Measurements from ENCODE around the gene ARID3A.
"Not testable (repeated sequence)": the region's sequence is repeated elsewhere in the genome, so short reads cannot be mapped to it uniquely, and the experiment has no call there.

ARID3A gene

DNA sequence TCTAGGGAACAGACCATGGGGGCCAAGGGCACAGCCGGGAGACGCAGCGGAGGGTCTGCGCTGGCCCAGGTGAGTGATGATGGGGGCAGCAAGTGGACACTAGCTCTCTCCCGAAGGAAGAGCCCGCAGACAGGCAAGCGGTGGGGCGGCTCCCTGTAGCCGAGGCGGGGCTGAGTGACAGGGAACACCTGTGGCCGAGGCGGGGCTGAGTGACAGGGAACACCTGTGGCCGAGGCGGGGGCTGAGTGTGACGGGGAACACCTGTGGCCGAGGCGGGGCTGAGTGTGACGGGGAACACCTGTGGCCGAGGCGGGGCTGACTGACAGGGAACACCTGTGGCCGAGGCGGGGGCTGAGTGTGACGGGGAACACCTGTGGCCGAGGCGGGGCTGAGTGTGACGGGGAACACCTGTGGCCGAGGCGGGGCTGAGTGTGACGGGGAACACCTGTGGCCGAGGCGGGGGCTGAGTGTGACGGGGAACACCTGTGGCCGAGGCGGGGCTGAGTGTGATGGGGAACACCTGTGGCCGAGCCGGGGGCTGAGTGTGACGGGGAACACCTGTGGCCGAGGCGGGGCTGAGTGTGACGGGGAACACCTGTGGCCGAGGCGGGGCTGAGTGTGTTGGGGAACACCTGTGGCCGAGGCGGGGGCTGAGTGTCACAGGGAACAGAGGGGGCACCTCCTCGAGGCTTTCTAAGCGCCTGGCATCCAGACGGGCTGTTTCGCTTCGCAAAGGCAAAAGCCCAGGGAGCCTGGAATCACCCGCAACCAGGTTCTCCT lies 34.2 kb upstream of the ARID3A start:
- not testable (repeated sequence) for DNase-seq (ENCODE audit: low read depth)

DNA sequence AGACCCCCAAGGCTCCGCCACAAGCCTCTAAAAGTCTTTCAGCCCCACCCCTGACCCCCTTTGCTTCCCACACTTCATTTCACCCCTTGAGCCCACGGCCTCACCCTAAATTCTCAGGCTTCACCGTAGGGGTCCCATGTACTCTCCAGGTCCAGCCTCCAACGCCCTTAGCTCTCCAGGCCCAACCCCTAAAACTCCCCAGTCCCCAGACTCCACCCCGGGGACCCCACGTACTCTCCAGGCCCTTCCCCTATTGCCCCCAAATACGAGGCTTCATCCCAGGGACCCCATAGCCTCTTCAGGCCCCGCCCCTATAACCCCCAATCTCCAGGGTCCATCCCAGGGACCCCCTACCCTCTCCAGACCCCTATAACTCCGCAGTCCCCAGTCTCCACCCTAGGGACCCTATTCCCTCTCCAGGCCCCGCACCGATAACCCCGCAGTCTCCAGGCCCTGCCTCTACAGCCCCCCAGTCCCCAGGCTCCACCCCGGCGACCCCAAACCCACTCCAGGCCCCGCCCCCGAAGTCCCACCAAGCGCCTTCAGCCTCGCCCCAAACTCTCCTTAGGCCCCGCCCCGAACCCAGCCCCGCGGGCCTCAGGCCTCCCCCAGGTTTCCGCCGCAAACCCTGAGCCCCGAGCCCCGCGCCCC lies 33.5 kb upstream of the ARID3A start:
- no peak for DNase-seq (ENCODE audit: low read depth)

DNA sequence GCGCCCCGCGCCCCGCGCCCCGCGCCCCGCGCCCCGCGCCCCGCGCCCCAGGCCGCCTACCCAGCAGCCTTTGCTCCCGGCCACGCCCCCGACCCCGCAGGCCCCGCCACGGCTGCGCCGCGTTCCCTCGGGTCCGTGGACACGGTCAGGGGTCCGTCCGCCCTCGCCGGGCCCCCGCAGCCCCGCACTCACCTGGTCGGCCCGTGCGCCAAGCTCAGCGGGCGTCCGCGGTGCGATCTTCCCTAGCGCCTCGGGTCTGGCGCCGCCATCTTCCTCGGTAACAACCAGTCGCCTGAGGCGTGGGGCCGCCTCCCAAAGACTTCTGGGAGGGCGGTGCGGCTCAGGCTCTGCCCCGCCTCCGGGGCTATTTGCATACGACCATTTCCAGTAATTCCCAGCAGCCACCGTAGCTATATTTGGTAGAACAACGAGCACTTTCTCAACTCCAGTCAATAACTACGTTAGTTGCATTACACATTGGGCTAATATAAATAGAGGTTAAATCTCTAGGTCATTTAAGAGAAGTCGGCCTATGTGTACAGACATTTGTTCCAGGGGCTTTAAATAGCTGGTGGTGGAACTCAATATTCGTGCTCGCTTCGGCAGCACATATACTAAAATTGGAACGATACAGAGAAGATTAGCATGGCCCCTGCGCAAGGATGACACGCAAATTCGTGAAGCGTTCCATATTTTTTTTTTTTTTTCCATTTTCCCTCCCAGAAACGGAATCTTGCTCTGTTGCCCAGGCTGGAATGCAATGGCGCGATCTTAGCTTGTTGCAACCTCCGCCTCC lies 32.7 kb upstream of the ARID3A start, which contains the start of the genes MED16 and RNU6-9:
MED16 (minus strand) TSS at position 294 of the 796 bp plus-strand sequence. CDS start 2,056 bp downstream, outside the sequence.
RNU6-9 (plus strand) TSS at position 591 of the 796 bp plus-strand sequence.
- DNase-seq (ENCODE audit: low read depth) = peak; percentile 81

DNA sequence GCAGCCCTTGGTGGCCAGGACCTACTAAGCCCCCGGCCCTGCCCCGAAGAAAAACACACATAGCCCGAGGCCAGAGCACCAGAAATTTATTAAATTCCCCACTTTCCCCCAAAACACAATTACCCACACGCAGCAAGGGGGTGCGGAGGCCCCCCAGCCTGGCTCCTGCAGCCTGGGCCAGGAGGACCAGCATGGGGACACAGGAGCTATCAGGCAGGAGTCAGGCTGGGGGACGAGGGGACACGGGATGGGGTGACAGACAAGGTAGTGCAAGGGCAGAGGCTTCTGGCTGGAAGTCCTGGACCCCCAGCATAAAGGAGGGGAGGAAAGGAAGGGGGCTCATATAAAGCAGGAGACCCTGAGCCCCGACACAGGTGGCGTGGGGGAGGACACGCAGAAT lies 29.4 kb upstream of the ARID3A start:
- no peak for DNase-seq (ENCODE audit: low read depth)

DNA sequence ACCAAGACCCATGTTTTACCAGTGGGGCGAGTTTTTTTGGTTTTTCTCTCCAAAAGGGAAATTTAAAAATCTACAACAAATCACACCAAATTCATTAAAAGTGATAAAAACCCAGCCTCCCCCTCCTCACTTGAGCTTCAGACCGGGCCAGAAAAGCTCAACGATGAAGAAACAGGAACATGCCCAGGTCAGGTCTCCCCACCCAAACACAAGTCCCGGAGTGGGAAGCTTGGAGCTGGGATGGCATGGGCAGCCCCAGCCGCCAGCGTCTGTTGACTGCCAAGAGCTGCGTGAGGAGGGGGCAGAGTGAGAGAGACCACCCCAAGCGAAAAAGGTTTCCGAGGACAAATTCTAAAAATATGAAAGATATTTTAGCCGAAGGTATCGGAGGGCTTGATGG lies 28.8 kb upstream of the ARID3A start:
- DNase-seq (ENCODE audit: low read depth) = no peak

DNA sequence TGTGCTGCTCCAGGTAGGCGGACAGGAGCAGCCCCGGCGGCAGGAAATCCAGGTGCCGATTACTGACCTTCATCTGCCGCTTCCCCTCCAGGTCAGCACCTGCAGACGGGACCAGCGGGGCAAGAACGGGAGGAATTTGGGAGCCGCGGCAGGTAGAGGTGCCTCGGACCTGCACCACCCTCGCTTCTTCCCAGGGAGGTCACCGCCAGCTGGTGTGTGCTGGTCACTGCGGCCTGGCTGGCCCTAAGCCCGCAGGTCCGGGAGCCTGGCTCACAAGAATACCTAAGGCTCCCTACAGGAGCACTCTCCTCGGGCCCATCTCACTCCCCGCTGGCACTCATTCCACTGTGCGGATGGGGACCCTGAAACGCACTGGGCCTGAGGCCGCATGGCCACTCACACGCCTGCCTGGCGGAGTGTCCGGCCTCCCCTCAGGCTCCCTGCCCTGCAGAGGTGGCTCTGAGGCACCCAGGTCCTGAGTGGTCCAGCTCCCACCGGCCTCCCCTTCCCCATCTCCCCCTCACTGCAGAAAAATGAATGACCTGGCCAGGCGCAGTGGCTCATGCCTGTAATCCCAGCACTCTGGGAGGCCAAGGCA lies 28.3 kb upstream of the ARID3A start:
- no peak for DNase-seq (ENCODE audit: low read depth)

DNA sequence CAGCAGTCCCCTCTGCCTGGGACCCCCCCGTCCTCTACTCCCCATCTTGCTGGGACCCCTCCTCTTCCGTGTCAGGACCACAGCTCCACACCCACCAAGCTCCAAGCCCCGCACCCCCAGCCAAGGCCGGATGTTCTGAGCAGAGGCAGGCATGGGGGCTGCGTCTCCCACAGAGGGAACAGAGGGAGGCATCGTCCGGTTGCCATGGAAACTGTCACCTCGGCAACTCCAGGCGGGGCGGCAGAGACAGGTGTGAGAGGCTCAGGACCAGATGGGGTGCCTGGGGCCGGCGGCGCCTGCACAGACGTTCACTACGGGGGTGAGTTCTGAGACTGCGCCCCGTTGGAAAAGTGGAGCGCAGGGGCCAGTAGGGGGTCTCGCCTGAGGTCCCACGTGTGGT lies 27.2 kb upstream of the ARID3A start:
- DNase-seq (ENCODE audit: low read depth) = no peak

DNA sequence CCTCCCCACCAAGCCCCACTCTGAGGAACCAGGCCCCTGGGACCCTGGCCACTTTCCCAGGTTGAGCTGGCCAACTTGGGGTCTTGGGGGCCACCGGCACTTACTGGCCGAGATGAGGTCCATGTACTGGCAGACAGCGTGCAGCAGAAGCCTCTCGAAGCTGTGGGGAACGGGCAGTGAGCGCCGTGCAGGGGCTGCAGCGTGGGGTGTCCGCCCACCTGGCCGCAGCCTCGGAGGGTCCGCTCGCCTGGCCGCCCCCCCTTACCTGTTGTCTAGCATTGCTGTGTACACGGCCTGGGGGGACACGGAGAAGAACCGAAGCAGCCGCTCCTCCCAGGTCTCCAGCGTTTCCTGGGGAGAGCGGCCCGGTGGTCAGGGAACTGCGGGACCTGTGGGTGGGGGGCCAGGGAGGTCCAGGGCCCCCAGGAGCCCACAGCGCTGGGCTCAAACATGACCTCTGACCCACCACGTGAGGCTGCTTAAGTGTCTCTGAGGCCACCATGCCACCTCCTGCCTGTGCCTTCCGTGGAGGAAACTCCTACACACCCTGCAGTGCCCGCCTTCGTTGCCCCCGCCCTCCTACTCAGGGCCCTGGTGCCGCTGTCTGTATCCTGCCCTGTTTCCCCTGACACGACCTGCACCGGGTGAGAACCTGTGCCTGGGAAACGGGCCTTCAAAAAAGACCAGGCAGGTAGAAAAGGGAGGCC lies 26.3 kb upstream of the ARID3A start:
- DNase-seq (ENCODE audit: low read depth) = no peak

DNA sequence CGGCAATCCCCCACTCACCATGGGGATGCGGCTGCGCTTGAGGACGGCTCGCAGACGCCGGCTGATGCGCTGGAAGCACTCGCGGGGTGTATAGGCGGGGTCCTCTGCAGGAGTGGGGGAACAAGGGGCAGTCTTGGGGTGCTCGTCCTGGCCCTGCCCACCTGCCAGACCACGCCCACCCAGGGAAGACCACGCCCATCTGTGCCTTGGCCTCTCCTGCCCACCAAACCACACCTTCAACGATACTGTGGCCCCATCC lies 25.9 kb upstream of the ARID3A start:
- no peak for DNase-seq (ENCODE audit: low read depth)

DNA sequence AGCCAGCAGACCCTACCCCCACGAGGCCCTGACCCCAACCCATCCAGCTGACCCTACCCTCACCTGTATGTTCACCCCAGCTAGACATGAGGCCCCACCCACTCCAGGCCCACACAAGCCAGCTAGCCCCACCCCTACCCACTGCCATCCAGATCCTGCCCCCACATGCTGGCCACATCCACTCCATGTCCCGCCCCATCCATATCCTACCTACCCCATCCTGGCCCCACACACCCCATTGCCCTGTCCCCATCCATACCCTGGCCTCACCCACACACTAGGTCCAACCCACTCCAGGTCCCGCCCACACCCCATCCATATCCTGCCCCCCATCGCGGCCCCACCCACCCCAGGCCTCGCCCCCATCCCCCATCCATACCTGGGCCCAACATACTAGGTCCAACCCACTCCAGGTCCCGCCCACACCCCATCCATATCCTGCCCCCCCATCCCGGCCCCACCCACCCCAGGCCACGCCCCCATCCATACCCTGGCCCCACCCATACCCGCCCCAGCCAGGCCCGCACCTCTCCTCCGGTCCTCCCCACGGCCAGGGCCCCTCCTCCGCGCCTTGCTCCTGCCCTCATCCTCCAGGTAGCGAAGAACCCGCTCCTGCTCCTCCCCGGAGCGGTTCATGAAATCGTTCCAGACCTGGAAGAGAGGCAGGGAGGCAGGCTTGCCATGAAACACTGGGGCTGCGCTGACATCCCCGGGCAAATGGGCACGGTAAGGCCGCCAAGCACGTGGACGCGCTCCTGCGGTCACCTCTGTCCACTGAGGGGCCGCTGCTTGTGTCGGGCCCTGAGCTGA lies 25.3 kb upstream of the ARID3A start:
- no peak for DNase-seq (ENCODE audit: low read depth)

DNA sequence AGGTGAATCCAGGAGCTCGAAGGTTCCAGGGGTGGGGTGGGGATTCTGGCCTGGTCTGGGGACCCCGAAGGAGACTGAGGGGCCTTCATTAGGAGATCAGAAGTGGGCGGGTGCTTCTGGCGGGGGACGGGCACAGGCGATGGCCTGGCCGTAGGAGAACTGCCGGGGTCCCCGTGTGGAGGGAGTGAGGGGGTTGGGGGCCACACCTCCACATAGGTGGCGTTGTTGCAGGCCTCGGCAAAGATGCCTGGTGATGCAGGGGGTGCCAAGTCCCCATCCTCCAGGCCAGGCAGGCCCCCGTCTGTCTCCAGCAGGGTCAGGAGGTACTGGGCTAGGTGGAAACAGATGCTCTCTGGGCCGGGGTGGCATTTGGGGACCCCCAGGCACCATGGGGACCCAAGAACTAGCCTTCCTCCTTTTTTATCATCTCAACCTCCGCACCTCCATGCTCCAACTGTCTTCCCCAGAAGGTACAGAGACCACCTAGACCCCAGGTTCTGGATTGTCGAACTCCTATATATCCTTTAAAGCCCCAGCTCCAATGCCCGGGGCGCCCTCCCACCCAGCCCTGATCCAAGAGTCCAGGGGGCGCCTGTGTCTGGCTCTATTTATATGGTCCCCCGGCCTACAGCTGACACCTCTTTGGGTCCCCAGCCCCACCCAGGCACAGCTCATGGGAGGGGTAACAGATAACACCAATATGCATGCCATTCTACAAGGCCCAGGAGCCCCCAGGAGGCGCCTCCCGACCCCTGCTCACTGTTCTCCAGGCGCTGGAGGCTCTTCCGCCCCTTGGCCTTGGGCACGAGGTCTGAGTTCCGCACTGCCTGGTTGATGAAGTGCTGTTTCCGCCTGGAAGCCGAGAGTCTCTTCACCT lies 24.4 kb upstream of the ARID3A start:
- no peak for DNase-seq (ENCODE audit: low read depth)

DNA sequence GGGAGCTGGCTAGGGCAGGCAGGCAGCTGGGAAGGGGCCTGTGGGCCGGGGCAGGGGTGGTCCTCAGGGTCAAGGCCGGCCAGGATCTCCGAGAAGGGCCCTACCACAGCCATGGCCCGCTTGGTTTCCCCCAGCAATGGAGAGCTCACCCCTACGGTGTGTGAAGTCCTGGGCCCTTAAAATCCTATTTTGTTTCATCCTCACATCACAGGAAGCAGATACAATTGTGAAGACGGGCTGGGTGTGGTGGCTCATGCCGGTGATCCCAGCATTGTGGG lies 23.8 kb upstream of the ARID3A start:
- no peak for DNase-seq (ENCODE audit: low read depth)

DNA sequence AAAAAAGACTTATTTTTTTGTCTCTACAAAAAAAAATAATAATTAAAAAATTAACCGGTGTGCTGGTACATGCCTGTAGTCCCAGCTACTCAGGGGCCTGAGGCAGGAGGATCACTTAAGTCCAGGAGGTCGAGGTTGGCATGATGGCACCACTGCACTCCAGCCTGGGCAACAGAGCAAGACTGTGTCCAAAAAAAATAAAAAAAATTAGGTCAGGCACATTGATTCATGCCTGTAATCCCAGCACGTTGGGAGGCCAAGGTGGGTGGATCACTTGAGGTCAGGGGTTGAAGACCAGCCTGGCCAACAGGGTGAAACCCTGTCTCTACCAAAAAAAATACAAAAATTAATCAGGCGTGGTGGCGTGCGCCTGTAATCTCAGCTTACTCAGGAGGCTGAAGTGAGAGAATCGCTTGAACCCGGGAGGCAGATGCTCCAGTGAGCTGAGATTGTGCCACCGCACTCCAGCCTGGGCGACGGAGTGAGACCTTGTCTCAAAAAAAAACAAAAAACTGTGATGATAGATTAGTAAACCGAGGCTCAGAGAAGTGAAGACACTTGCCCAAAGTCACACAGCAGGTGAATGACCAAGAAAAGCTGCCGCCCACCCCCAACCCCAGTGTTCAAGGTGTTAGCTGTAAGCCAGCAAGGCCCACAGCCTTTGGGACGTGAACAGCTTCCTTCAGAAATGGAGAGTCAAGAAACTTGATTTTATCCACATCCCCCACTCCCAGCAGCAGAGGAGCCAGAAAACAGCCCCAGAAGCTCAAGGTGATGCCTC lies 23.2 kb upstream of the ARID3A start:
- DNase-seq (ENCODE audit: low read depth) = no peak

DNA sequence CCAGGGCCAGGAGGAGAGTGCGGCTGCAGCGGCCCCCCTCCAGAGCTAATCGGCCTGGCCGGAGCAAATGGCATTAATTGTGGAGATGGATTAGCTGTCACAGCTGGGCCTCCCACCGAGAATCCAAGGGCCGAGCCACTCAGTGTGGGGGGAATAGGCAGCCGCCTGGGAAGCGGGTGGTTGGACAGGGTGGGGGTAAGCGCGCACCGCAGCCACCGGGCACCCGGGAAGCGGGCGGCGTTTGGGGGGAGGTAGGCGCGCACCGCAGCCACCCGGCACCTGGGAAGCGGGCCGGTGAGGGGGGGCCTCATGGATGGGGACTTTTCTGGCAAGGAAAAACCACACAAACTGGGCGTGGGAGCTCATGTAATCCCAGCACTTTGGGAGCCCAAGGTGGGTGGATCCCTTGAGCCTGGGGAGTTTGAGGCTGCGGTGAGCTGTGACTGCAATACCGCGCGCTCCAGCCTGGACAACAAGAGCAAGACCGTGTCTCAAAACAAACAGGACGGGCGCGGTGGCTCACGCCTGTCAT lies 22.5 kb upstream of the ARID3A start:
- no peak for DNase-seq (ENCODE audit: low read depth)

DNA sequence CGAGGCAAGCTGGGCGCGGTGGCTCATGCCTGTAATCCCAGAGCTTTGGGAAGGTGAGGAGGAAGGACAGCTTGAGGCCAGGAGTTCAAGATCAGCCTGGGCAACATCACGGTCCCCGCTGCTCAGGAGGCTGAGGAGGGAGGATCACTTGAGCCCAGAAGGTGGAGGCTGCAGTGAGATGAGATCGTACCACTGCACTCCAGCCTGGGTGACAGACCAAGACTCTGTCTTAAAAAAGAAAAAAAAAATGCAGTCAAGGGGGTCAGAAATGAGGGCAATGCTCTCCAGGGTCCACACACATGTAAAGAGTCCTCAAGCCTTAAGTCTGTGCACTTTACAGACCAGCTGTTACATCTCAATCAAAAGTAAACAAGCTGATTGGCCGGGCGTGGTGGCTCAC lies 21.3 kb upstream of the ARID3A start:
- no peak for DNase-seq (ENCODE audit: low read depth)

DNA sequence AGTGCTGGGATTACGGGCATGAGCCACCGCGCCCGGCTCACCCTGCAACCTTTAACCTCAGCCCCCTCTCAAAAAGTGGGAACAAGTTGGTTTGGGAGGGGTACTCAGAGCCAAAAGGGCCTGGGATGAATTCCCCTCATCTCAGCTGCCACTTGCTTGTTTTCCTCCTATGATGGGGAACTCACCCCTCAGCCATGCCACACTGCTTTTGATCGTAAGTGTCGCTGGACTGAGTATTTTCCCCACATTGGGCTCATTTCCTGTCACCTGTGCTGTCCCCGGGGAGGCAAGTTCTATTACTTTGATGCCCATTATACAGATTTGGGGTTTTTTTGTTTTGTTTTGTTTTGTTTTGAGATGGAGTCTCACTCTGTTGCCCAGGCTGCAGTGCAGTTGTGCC lies 19.4 kb upstream of the ARID3A start:
- no peak for DNase-seq (ENCODE audit: low read depth)

DNA sequence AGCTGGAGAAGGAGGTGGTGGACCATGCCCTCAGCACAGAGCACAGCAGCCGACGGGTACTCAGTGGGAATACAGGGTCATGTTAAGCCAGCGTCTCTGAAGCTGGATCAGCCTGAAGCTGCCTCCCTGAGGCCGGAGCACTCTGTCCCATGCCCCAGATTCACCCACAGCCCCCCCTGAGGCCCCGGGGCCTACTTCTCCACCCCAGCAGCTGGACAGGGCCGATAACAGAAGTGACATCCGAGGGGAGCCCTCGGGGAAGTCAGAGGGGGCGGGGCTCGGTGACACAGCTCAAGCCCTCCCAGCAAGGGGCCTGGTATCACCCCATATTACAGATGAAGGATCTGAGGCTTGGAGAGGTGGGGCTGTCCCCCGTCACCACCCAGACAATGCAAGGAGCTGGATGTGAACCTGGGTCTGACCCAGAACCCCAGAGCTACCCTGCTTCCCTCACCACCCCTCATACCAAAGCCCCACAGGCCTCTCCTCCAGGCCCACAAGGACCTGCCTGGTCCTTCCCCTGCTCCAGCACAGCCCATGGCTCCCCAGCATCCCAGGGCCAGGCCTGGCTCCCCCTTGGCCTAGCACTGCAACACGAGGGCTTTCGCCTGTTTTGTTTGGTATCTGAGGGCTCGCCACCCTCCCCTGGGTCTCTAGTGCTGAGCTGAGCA lies 18.5 kb upstream of the ARID3A start:
- DNase-seq (ENCODE audit: low read depth) = no peak

DNA sequence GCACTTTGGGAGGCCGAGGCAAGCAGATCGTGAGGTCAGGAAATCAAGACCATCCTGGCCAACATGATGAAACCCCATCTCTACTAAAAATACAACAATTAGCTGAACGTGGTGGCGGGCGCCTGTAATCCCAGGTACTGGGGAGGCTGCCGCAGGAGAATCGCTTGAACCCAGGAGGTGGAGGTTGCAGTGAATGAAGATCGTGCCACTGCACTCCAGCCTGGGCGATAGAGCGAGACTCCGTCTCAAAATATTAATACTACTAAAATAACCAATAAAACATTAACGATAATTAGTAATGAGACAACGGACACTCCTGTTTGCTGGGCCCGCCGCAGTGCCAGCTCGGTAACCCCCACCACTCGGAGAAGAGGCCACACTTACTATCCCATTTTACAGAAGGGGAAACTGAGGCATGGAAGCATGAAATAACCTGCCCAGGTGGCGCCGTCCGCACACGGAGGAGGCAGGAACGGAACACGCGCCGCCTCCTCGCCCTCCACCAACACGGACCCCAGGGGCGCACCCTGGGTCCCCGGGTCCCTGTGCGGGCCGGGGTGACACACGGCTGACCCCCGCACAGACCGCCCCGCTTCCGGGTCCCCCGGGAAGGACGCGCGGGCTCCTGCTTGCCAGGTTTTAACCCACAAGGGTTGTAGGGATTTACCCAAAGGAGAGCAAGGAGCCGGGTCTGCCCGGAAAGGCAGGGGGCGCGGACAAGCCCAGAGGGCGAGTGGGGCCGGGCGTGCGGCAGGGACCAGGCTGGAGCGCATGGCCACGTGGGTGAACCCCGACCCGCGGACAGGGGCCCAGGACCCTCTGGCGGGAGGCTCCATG lies 14.4 kb upstream of the ARID3A start:
- no peak for DNase-seq (ENCODE audit: low read depth)

Measured in activated gamma-delta T cell treated with anti-CD3 and anti-CD28 coated beads, Interleukin-2, amount 50 U/mL, for 16 hours (primary cell).